Hippocampal formation (tissue), 2 donors: ENCODE results near the gene CNTN2.

Experiments
- DNase-seq, 2 donors: peaks; one replicate each; lab custom pipeline; 2025; lab: John Stamatoyannopoulos, UW

Gene CNTN2

GRCh38 chr1:205054013-205054412, 11.0 kb downstream of the CNTN2 start:
- DNase-seq, result no peak

- DNase-seq, result no peak
These were observed 13.2 kb downstream of the CNTN2 start for GRCh38 chr1:205056188-205056611.

- DNase-seq, result no peak
These were observed 14.1 kb downstream of the CNTN2 start for GRCh38 chr1:205056956-205057568.

GRCh38 chr1:205057808-205058575, 15.0 kb downstream of the CNTN2 start:
- no peak for DNase-seq

- no peak for DNase-seq
These were observed 15.8 kb downstream of the CNTN2 start for GRCh38 chr1:205058853-205059252.

GRCh38 chr1:205059660-205060059, 16.6 kb downstream of the CNTN2 start:
- DNase-seq, result no peak

GRCh38 chr1:205060746-205061145, 17.7 kb downstream of the CNTN2 start:
- no peak for DNase-seq

- no peak for DNase-seq
These were observed 18.2 kb downstream of the CNTN2 start for GRCh38 chr1:205061227-205061626.

- DNase-seq, result peak; percentile 74 to 82
These were observed 18.7 kb downstream of the CNTN2 start for GRCh38 chr1:205061665-205062069.

- DNase-seq, result no peak
These were observed 19.3 kb downstream of the CNTN2 start for GRCh38 chr1:205062319-205062718.

- DNase-seq, result no peak
These were observed 19.9 kb downstream of the CNTN2 start for GRCh38 chr1:205062895-205063294.

- no peak for DNase-seq
These were observed 21.3 kb downstream of the CNTN2 start for GRCh38 chr1:205064301-205064700.

GRCh38 chr1:205064741-205065316, 21.8 kb downstream of the CNTN2 start:
- DNase-seq, result no peak

- DNase-seq, result no peak
These were observed 22.7 kb downstream of the CNTN2 start for GRCh38 chr1:205065666-205066065.

- no peak for DNase-seq
These were observed 23.3 kb downstream of the CNTN2 start for GRCh38 chr1:205066141-205066818.

GRCh38 chr1:205067031-205067430, 24.0 kb downstream of the CNTN2 start:
- DNase-seq, result no peak

- DNase-seq, result no peak
These were observed 25.0 kb downstream of the CNTN2 start for GRCh38 chr1:205068001-205068400.

- DNase-seq, result no peak
These were observed 25.5 kb downstream of the CNTN2 start for GRCh38 chr1:205068457-205069040.

GRCh38 chr1:205069371-205070125, 26.5 kb downstream of the CNTN2 start:
- no peak for DNase-seq

GRCh38 chr1:205071028-205071409, 28.0 kb downstream of the CNTN2 start:
- DNase-seq, result no peak

GRCh38 chr1:205071801-205072200, 28.8 kb downstream of the CNTN2 start:
- DNase-seq, result peak; percentile 24 to 45

GRCh38 chr1:205072286-205072685, 29.3 kb downstream of the CNTN2 start:
- DNase-seq, result no peak
